HFFc6 (cell line): Measurements from ENCODE around the gene NR2F6. TPM values are rescaled to one million over a fixed set of nuclear protein-coding genes. Genes with fewer than 3 reads are reported as not detected.

Source experiments
- DNase-seq: peaks from one replicate; pipeline ENCODE4 v3.0.0-alpha.2; 2018
- H3K27ac Mint-ChIP-seq: 2 replicates; pipeline ENCODE4 v1.8.0; 2020; ENCODE audit warnings: mild to moderate bottlenecking, mixed read lengths
- H3K27me3 Mint-ChIP-seq: 2 replicates; pipeline ENCODE4 v1.8.0; 2021; ENCODE audit warnings: mild to moderate bottlenecking, moderate library complexity, mixed read lengths; ENCODE audit not compliant: insufficient read depth
- H3K36me3 Mint-ChIP-seq: 2 replicates; pipeline ENCODE4 v1.8.0; 2021; ENCODE audit warnings: low read depth, mixed read lengths
- H3K4me1 Mint-ChIP-seq: 2 replicates; pipeline ENCODE4 v1.8.0; 2020; ENCODE audit warnings: low read depth, mixed read lengths
- H3K4me3 Mint-ChIP-seq: 2 replicates; pipeline ENCODE4 v1.8.0; 2020; ENCODE audit warnings: mild to moderate bottlenecking, moderate library complexity, mixed read lengths
- H3K9me3 Mint-ChIP-seq: 2 replicates; pipeline ENCODE4 v1.8.0; 2020; ENCODE audit warnings: mild to moderate bottlenecking, mixed read lengths
- total RNA-seq, 6 experiments: library from RNA; stranded (reverse); fragmentation: NEBNext Ultra II Directional; extraction: Animal tissue kit (Norgen Biotek cat#: 25700); gene quantifications; 2 replicates in 1 of 6; 3 replicates in 5 of 6; pipeline ENCODE4 v1.2.3, GENCODE V29; 2021
- TF ChIP-seq, protein P1 (sequence below): fragments of 200-600 bp; sonication (generic); IDR thresholded peaks from 2 replicates; pipeline ENCODE4 v1.5.0; 2021; ENCODE audit warnings: antibody characterized with exemption, mild to moderate bottlenecking

The NR2F6 gene
- total RNA-seq, 6 experiments from 2014 or later: 46.1 to 61.9 (median 49.3) TPM

DNA sequence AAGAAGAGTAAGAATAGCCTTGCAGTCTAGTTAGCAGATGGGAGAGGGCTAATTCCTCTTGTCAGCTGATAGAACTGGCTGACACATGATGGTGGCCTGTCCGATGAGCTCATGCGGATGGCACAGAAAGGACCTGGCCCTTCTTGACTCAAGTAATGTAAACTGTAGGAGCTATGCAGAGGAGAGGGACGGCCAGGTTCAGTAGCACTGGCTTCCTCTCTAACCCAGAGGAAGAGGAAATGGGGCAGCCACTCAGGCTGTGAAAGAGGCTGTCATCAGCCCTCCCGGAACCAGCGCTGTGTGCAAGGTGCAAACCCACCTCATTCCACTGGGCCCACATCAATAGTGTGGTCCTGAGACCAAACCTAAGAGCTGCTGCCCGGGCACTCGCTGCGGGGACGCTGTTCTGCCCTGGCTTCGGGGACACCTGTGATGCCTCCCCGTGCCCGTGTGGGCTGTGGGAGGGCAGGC lies 61.3 kb downstream of the NR2F6 start:
- Mint-ChIP-seq H3K27ac (peak overlapping the region; percentile 21; the same call in 1 of the 2 replicates), H3K27me3 (peaks cover 3% of the 10 kb centered on the region), H3K4me3 (no peak overlapping the region), H3K4me1 (no peaks in the 10 kb centered on the region), H3K9me3 (no peaks in the 10 kb centered on the region), H3K36me3 (peaks cover 6% of the 10 kb centered on the region)
- TF ChIP-seq, protein P1, sequence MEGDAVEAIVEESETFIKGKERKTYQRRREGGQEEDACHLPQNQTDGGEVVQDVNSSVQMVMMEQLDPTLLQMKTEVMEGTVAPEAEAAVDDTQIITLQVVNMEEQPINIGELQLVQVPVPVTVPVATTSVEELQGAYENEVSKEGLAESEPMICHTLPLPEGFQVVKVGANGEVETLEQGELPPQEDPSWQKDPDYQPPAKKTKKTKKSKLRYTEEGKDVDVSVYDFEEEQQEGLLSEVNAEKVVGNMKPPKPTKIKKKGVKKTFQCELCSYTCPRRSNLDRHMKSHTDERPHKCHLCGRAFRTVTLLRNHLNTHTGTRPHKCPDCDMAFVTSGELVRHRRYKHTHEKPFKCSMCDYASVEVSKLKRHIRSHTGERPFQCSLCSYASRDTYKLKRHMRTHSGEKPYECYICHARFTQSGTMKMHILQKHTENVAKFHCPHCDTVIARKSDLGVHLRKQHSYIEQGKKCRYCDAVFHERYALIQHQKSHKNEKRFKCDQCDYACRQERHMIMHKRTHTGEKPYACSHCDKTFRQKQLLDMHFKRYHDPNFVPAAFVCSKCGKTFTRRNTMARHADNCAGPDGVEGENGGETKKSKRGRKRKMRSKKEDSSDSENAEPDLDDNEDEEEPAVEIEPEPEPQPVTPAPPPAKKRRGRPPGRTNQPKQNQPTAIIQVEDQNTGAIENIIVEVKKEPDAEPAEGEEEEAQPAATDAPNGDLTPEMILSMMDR: no peak
- DNase-seq: no peak

DNA sequence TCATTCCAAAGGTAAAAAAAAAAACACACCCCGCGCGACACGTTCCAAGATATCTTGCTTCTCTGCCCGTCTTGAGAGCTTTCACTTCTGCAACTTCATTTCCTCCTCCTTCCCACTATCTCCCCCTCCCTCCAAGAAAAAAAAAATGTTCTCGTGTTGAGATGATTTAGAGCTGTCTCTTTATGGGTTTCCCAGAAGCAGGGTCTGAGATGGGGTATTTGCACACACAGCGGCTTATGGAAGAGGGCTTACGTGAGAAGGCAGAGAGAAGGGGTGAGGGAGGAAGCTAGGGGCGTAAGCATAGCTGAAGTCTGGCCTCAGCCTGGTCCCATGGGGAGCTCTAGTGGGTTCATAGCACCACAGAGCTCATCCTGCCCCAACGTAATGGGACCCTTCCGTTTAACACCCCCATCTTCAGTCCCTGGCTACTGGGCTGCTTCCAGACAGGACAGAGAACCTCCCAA lies 61.8 kb downstream of the NR2F6 start:
- TF ChIP-seq, protein P1: no peak
- Mint-ChIP-seq H3K36me3 (peaks cover 6% of the 10 kb centered on the region), H3K27me3 (peaks cover 3% of the 10 kb centered on the region), H3K4me3 (no peak overlapping the region), H3K4me1 (no peaks in the 10 kb centered on the region), H3K27ac (peak overlapping the region; percentile 21; the same call in 1 of the 2 replicates), H3K9me3 (no peaks in the 10 kb centered on the region)
- no peak for DNase-seq

DNA sequence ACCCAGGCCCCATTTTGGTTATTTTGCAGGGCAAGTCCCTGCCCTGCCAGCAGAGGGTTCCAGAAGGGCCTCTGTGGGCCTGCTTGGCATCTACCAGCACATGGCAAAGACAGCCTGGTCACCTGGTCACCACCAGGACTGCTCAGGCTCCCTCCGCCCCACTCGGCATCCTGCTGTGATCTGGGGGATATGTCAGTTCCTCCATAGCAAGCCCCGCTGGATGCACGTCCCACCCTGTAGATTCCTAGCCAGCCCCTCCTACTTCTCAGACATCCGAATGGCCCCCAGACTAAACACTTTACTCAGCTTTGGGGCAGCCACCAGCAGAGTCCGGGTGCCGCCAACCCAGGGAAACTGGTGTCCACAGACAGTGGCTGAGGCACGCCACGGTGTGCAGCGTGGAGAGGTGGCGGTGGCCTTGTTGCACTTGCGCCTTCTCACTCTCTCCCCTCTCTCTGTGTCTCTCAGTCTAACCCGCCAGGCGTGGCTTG lies 62.4 kb downstream of the NR2F6 start:
- Mint-ChIP-seq H3K27me3 (peaks cover 3% of the 10 kb centered on the region), H3K4me3 (no peak overlapping the region), H3K4me1 (no peaks in the 10 kb centered on the region), H3K9me3 (no peaks in the 10 kb centered on the region), H3K27ac (no peak overlapping the region), H3K36me3 (peaks cover 6% of the 10 kb centered on the region)
- TF ChIP-seq, protein P1: no peak; the same call in 1 of the 2 replicates
- no peak for DNase-seq

Other genes with a start within 250 kb of the NR2F6 start
- under 1 TPM in 5 of 6 experiments, not detected in 1; 0.11 to 0.20 (median 0.14) TPM for gene CPAMD8, start 219.1 kb downstream of the NR2F6 start, total RNA-seq
- 10 to 100 TPM in 5 of 6 experiments, 1 to 10 TPM in 1; 7.6 to 13.2 (median 12.2) TPM for gene HAUS8, start 170.5 kb downstream of the NR2F6 start, total RNA-seq
- 10 to 100 TPM; 81.2 to 89.0 (median 83.4) TPM for gene MYO9B, start 170.1 kb downstream of the NR2F6 start, total RNA-seq
- gene USE1, start 30.6 kb downstream of the NR2F6 start, total RNA-seq: 10 to 100 TPM; 23.5 to 29.3 (median 25.7) TPM
- gene OCEL1, start 19.7 kb downstream of the NR2F6 start, total RNA-seq: 10 to 100 TPM; 13.0 to 20.3 (median 17.4) TPM
- not detected for gene USHBP1, start 18.8 kb upstream of the NR2F6 start, total RNA-seq
- 100 to 1,000 TPM; 105 to 128 (median 120) TPM for gene BABAM1, start 21.5 kb upstream of the NR2F6 start, total RNA-seq
- under 1 TPM; 0.28 to 0.57 (median 0.43) TPM for gene ANKLE1, start 36.0 kb upstream of the NR2F6 start, total RNA-seq
- gene ABHD8, start 57.5 kb upstream of the NR2F6 start, total RNA-seq: 1 to 10 TPM; 6.7 to 9.9 (median 8.9) TPM
- gene MRPL34, start 60.0 kb upstream of the NR2F6 start, total RNA-seq: 10 to 100 TPM; 43.1 to 56.7 (median 50.4) TPM
- gene DDA1, start 63.6 kb upstream of the NR2F6 start, total RNA-seq: 10 to 100 TPM; 77.1 to 92.5 (median 83.4) TPM
- gene ANO8, start 88.9 kb upstream of the NR2F6 start, total RNA-seq: 1 to 10 TPM; 4.4 to 6.0 (median 5.0) TPM
- gene GTPBP3, start 91.6 kb upstream of the NR2F6 start, total RNA-seq: 10 to 100 TPM in 5 of 6 experiments, 1 to 10 TPM in 1; 9.2 to 14.7 (median 13.0) TPM
- gene PLVAP, start 131.4 kb upstream of the NR2F6 start, total RNA-seq: not detected
- gene CCDC194, start 148.3 kb upstream of the NR2F6 start, total RNA-seq: not detected
- under 1 TPM in 3 of 6 experiments, not detected in 3; 0.21 to 0.59 (median 0.34) TPM for gene BST2, start 159.7 kb upstream of the NR2F6 start, total RNA-seq
- 10 to 100 TPM; 45.2 to 49.2 (median 47.2) TPM for gene MVB12A, start 174.1 kb upstream of the NR2F6 start, total RNA-seq
- gene TMEM221, start 202.7 kb upstream of the NR2F6 start, total RNA-seq: not detected
- not detected for gene NXNL1, start 215.0 kb upstream of the NR2F6 start, total RNA-seq
- 10 to 100 TPM; 11.5 to 14.9 (median 13.6) TPM for gene SLC27A1, start 224.6 kb upstream of the NR2F6 start, total RNA-seq